ENCODE data around the gene ING4.
A peak's percentile ranks its signal among the peaks of the same experiment; 100 is the strongest.

Gene ING4

DNA sequence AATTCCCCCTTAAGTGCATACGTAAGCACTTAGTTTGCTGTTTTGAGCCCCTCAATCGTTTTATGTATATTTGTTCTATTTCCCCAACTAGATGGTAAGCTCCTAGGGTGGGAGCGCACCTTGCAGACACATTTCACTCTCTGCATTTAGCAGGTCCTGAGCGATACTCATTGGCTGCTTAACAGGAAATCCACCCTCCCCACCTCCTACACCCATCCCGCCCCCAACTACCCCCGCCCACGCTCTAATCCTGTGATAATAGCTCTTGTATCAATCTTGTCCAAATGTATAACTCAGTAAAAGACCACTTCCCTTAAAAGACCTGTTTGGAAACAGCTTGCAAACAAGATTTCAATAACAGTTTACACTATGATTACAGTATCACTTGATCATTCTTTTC, 35.3 kb downstream of the ING4 start:
- Histone ChIP-seq H3K9ac (ENCODE audit: low read length) (no peak overlapping the region), H3K36me3 (ENCODE audit: control insufficient read depth, insufficient read depth, low read length) (no peaks in the 10 kb centered on the region), H3K27me3 (ENCODE audit: control insufficient read depth, insufficient read depth, low read length) (no peaks in the 10 kb centered on the region), H3K9me3 (ENCODE audit: control insufficient read depth, low read length) (no peaks in the 10 kb centered on the region), H3K4me1 (ENCODE audit: control insufficient read depth, insufficient read depth, low read length) (peaks cover 19% of the 10 kb centered on the region), H3K4me3 (ENCODE audit: low read length) (no peak overlapping the region)

DNA sequence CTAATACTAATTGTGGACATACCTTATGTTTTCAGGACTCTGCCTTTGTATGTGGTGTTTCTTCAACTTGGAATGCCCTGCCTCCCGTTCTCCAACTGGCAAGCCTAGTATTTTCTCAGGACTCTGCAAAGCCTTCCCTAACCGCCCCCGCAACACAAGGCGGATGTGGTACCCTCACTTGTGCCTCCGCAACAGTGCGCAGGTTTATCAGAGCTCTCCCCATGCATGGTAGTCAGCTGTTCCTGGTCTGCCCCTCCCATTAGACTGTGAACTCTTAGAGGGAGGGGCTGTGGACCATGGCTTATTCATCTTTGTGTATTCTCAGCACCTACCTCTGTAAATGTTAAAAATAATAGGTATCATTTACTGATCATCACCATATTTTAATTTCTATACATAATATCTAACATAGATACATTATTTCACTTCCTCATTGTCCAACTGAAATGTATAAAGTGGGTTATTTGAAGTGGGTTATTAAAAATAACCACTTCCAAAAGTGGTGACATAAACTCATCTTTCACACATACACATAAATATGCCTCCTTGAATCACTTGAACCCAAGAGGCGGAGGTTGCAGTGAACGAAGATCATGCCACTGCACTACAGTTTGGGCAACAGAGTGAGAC, 36.1 kb downstream of the ING4 start:
- Histone ChIP-seq H3K27me3 (ENCODE audit: control insufficient read depth, insufficient read depth, low read length) (no peaks in the 10 kb centered on the region), H3K4me3 (ENCODE audit: low read length) (no peak overlapping the region), H3K4me1 (ENCODE audit: control insufficient read depth, insufficient read depth, low read length) (peaks cover 10% of the 10 kb centered on the region), H3K9ac (ENCODE audit: low read length) (no peak overlapping the region), H3K36me3 (ENCODE audit: control insufficient read depth, insufficient read depth, low read length) (no peaks in the 10 kb centered on the region), H3K9me3 (ENCODE audit: control insufficient read depth, low read length) (no peaks in the 10 kb centered on the region)

DNA sequence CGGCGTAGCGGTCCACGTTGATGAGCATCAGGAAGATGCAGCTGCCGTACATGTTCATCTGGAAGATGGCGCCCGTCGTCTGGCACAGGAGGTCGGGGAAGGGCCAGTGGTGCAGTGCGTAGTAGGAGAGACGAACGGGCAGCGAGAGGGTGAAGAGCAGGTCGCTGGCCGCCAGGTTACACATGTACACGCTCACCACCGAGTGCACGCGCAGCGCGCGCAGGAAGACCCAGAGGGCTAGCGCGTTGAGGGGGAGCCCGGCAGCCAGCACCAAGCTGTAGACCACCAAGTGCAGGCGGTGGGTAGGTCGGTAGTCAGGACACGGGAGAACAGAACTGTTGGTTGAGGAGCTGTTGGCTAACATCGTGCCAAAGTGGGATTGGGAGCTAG, 42.0 kb downstream of the ING4 start:
- Histone ChIP-seq H3K9me3 (ENCODE audit: control insufficient read depth, low read length) (no peaks in the 10 kb centered on the region), H3K4me3 (ENCODE audit: low read length) (no peak overlapping the region), H3K9ac (ENCODE audit: low read length) (no peak overlapping the region), H3K36me3 (ENCODE audit: control insufficient read depth, insufficient read depth, low read length) (peaks cover 6% of the 10 kb centered on the region), H3K27me3 (ENCODE audit: control insufficient read depth, insufficient read depth, low read length) (peaks cover 4% of the 10 kb centered on the region), H3K4me1 (ENCODE audit: control insufficient read depth, insufficient read depth, low read length) (no peaks in the 10 kb centered on the region)

DNA sequence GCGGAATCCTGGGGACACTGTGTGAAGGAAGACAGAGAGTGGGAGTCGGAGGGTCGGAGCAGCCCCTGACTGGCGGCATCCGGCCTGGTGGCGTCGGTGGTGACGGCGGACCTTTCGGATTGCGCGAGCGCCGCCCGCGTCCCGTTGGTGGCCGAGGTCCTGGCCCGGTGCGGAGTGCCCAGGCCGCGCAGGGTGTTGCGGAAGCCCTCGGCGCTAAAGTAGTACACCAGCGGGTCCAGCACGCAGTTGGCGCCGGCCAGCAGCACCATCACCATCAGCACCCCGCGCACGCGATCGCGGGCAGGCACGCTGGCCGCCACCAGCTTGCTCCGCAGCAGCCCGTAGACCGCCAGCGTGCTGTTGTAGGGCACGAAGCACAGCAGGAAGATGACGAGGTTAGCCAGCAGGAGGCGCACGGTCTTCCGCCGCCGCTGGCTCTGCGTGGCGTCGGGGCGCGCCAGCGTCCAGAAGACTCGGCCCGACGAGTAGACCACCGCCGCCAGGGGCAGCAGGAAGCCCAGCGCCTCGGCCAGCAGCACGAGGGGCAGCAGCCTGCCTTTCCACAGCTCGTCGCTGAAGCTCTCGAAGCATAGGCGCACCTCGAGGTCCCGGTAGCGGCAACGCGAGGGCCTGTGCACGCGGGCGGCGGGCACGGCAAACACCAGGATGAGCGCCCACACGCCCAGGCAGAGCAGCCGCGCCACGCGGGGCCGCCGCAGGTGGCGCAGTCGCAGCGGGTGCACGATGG, 42.6 kb downstream of the ING4 start:
- peaks cover 4% of the 10 kb centered on the region for H3K27me3 ChIP-seq (ENCODE audit: control insufficient read depth, insufficient read depth, low read length)
- no peak overlapping the region for H3K9ac ChIP-seq (ENCODE audit: low read length)
- peaks cover 6% of the 10 kb centered on the region for H3K36me3 ChIP-seq (ENCODE audit: control insufficient read depth, insufficient read depth, low read length)
- no peaks in the 10 kb centered on the region for H3K4me1 ChIP-seq (ENCODE audit: control insufficient read depth, insufficient read depth, low read length)
- H3K4me3 ChIP-seq (ENCODE audit: low read length), result no peak overlapping the region
- H3K9me3 ChIP-seq (ENCODE audit: control insufficient read depth, low read length), result no peaks in the 10 kb centered on the region

DNA sequence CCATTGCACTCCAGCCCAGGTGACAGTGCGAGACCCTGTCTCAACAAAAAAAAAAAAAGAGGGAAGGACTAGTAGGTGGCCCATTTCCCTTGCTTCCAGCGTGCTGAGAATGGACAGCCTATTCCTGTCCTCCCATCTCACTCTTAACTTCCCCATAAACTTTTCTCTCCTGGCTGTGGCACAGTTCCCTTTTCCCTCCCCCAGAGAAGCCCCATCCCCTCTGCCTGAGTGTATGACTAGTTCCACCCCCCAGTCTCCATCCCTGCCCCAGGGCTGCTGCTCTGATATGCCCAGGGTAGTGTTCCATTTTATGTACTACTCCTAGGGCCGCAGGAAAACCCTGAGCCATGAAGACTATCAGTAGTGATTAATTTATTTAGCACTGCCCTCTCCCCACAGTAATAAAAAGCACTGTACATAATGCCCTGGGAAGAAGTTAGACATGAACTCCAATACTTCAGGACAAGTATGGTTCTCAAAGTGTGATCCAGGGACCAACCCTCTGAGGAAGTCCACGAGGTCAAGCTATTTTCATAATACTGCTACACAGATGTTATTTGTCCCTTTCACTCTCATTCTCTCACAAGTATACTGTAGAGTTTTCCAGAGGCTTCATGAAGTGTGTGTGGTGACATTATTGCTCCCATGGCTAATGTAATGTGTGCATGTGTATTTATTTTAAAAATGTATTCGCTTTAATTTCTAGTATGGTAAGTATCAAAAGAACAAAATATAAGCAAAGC, 44.3 kb downstream of the ING4 start:
- Histone ChIP-seq H3K9me3 (ENCODE audit: control insufficient read depth, low read length) (no peaks in the 10 kb centered on the region), H3K4me3 (ENCODE audit: low read length) (no peak overlapping the region), H3K36me3 (ENCODE audit: control insufficient read depth, insufficient read depth, low read length) (peaks cover 6% of the 10 kb centered on the region), H3K4me1 (ENCODE audit: control insufficient read depth, insufficient read depth, low read length) (peaks cover 14% of the 10 kb centered on the region), H3K27me3 (ENCODE audit: control insufficient read depth, insufficient read depth, low read length) (peaks cover 4% of the 10 kb centered on the region), H3K9ac (ENCODE audit: low read length) (no peak overlapping the region)

DNA sequence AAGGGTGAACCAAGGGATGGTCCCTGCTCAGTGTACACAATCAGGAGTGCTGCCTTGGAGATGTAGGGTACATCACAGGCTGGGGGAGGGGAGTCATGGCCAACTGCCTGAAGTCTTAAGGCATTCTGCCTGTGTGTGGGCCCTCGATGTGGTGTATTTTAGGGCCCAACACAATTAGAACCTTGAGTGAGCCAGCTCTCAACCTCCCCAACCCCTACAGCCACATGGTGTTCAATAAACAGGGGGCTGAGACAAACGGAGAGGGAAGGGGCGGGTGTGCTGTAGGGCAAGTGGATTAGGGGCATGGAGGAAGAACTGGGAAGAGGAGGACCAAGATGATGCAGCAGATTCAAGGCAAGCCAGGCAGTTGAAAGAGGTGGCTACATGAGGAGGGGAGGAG, 47.1 kb downstream of the ING4 start:
- Histone ChIP-seq H3K36me3 (ENCODE audit: control insufficient read depth, insufficient read depth, low read length) (peaks cover 6% of the 10 kb centered on the region), H3K4me1 (ENCODE audit: control insufficient read depth, insufficient read depth, low read length) (peaks cover 31% of the 10 kb centered on the region), H3K27me3 (ENCODE audit: control insufficient read depth, insufficient read depth, low read length) (peaks cover 3% of the 10 kb centered on the region), H3K4me3 (ENCODE audit: low read length) (no peak overlapping the region), H3K9me3 (ENCODE audit: control insufficient read depth, low read length) (no peaks in the 10 kb centered on the region), H3K9ac (ENCODE audit: low read length) (no peak overlapping the region)

DNA sequence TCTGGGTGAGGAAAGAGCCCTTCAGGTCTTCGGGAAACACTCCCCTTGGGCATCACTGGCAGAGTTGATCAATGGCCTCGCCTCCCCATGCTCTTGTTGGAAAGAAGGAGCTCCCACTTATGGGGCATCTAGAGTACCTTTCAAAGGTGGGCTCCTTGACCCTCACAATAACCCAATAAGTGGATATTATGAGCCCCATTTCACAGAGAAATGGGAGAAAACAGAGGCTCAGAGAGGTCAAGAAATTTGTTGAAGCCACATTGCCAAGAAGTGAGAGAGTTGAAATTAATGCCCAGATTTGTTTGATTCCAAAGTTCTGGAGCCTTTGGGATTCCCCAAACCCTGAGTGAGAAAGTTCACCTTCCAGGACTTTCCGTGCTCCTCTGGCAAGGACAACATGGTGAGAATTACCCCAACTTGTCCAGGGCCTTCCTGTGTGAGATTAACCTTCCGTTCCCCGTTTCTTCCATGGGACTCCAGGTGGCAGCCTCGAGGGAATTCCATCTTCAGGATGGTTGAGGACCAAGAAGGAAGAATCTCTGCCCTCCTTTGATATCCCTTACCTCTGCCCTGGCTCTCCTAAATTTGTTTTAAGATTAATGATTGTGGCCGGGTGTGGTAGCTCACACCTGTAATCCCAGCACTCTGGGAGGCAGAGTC, 48.3 kb downstream of the ING4 start:
- Histone ChIP-seq H3K9me3 (ENCODE audit: control insufficient read depth, low read length) (no peaks in the 10 kb centered on the region), H3K9ac (ENCODE audit: low read length) (peak overlapping the region; percentile 82), H3K36me3 (ENCODE audit: control insufficient read depth, insufficient read depth, low read length) (peaks cover under 1% of the 10 kb centered on the region), H3K27me3 (ENCODE audit: control insufficient read depth, insufficient read depth, low read length) (no peaks in the 10 kb centered on the region), H3K4me1 (ENCODE audit: control insufficient read depth, insufficient read depth, low read length) (peaks cover 31% of the 10 kb centered on the region), H3K4me3 (ENCODE audit: low read length) (no peak overlapping the region)

DNA sequence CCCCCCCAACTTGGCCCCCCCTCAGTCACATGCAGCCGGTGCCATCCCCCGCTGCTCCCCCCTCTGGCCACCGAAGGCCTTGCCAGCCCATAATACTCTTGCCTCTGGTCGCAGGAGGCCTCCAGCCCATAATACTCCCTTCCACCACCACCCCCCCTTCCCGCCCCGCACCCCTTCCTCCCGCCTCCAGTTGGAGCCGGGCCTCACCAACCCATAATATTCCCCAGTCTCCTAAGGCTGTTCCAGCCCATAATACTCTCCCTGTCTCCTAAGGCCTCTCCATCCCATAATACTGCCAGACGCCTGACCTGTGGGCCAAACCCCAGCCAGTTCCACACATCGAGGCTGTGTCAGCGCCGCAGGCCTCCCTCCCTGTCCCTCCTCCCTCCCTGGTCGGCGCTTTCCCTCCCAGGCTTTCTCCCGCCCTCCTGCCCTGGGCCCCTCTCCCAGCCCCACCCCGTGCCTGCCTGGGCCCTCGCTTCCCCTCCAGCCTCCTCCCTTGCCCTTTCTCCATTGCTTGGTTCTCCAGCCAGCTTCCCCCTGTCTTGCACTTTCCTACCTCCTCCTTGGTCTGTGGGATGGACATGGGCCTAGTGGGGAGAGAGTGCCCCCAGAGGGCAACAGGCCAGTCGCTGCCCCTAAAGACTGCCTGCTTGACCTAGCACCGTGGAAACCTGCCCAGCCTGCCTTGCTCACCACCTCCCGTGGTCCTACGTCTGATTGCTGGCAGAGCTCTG, 49.0 kb downstream of the ING4 start:
- H3K4me3 ChIP-seq (ENCODE audit: low read length), result no peak overlapping the region
- H3K9ac ChIP-seq (ENCODE audit: low read length), result peak overlapping the region; percentile 82
- no peaks in the 10 kb centered on the region for H3K27me3 ChIP-seq (ENCODE audit: control insufficient read depth, insufficient read depth, low read length)
- no peaks in the 10 kb centered on the region for H3K9me3 ChIP-seq (ENCODE audit: control insufficient read depth, low read length)
- H3K36me3 ChIP-seq (ENCODE audit: control insufficient read depth, insufficient read depth, low read length), result no peaks in the 10 kb centered on the region
- peaks cover 31% of the 10 kb centered on the region for H3K4me1 ChIP-seq (ENCODE audit: control insufficient read depth, insufficient read depth, low read length)

DNA sequence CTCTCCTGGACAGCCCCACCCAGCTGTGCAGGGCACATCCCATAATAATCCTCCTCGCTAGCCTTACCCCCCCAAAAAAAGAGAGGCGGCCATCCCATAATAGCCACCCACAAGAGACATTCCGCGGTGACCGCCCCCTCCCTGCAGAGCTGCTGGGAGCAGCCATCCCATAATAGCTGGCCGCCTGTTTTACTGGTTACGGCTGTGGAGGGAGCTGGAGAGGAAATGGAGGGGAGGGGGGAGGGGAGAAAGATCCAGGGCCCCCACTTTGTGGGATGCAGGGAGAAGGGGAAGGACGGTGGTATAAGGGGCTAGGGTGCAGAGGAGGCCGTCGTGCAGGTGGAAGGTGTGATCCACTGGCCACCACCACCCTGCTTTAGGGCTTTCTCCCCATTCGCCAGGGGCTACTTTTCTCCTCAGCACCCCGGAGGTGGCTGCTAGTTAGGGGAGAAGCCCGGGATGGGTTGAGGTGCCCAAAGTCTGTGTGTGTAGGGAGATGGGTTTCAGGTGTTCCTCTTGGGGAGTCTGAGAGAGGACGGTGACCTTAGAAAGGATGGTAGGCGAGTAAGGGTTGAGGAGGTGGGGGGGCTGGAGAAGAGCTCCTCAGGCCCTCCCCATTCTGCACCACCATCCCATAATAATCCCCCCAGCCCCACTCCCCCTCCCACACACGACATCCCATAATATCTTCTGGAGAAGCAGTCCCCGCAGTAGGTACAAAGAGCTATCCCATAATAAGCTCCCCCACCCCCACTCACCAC, 49.7 kb downstream of the ING4 start:
- Histone ChIP-seq H3K4me1 (ENCODE audit: control insufficient read depth, insufficient read depth, low read length) (peaks cover 31% of the 10 kb centered on the region), H3K9ac (ENCODE audit: low read length) (peak overlapping the region; percentile 71), H3K27me3 (ENCODE audit: control insufficient read depth, insufficient read depth, low read length) (no peaks in the 10 kb centered on the region), H3K4me3 (ENCODE audit: low read length) (peak overlapping the region; percentile 29), H3K9me3 (ENCODE audit: control insufficient read depth, low read length) (no peaks in the 10 kb centered on the region), H3K36me3 (ENCODE audit: control insufficient read depth, insufficient read depth, low read length) (no peaks in the 10 kb centered on the region)

DNA sequence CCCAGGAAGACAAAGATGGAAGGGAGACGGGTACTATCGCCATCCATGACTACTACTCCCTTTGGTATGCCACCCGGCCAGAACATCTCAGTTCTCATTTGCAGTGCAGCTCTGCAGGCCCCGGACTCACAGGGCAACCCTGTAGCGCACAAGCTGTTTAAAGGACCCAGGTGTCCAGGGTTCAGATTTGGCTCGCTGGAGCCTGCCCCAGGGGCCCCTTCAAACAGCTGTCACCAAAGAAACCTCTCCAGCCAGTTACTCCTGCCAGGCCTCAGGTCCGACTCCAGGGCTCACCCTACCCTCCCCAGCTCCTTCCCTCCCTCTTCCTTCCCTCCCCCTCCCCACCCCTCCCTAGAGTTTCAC, 50.3 kb downstream of the ING4 start:
- Histone ChIP-seq H3K9me3 (ENCODE audit: control insufficient read depth, low read length) (no peaks in the 10 kb centered on the region), H3K27me3 (ENCODE audit: control insufficient read depth, insufficient read depth, low read length) (no peaks in the 10 kb centered on the region), H3K9ac (ENCODE audit: low read length) (peak overlapping the region; percentile 71), H3K4me1 (ENCODE audit: control insufficient read depth, insufficient read depth, low read length) (peaks cover 37% of the 10 kb centered on the region), H3K36me3 (ENCODE audit: control insufficient read depth, insufficient read depth, low read length) (no peaks in the 10 kb centered on the region), H3K4me3 (ENCODE audit: low read length) (peak overlapping the region; percentile 29)

DNA sequence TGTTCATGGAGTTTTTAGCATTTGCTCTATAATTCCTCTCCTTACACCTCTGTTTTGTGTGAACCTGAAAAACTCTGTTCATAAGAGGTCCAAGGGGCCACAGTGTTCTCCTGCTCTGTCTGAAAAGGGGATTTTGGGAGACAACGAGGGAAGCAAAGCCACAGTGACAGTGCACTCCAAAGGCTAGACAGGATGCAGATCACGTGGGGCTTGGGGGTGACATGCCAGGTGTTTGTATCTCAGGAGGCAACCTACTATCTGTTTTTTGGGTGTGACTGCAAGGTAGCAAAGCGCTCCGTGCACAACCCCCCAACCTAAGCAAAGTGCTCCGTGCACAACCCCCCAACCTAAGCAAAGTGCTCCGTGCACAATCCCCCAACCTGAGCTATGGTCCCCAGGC, 50.7 kb downstream of the ING4 start:
- H3K27me3 ChIP-seq (ENCODE audit: control insufficient read depth, insufficient read depth, low read length), result no peaks in the 10 kb centered on the region
- H3K4me1 ChIP-seq (ENCODE audit: control insufficient read depth, insufficient read depth, low read length), result peaks cover 38% of the 10 kb centered on the region
- no peak overlapping the region for H3K4me3 ChIP-seq (ENCODE audit: low read length)
- H3K9me3 ChIP-seq (ENCODE audit: control insufficient read depth, low read length), result no peaks in the 10 kb centered on the region
- peak overlapping the region; percentile 71 for H3K9ac ChIP-seq (ENCODE audit: low read length)
- H3K36me3 ChIP-seq (ENCODE audit: control insufficient read depth, insufficient read depth, low read length), result no peaks in the 10 kb centered on the region

All from mucosa of stomach (tissue), 1 donor.